Neutrophil (primary cell): Measurements from ENCODE around the gene ZNF619.

Experiments
- H3K27ac ChIP-seq: fragments of 200-600 bp; sonication (generic); 2 replicates; pipeline ENCODE4 v1.5.1; 2016; ENCODE audit warnings: mild to moderate bottlenecking, moderate library complexity
- H3K27me3 ChIP-seq: fragments of 200-600 bp; sonication (generic); 2 replicates; pipeline ENCODE4 v1.6.0; 2016; ENCODE audit warnings: mild to moderate bottlenecking
- H3K36me3 ChIP-seq: fragments of 200-600 bp; sonication (generic); 2 replicates; pipeline ENCODE4 v1.5.1; 2017
- H3K4me1 ChIP-seq, 2 experiments: fragments of 200-600 bp in 1 of 2; sonication (generic) in 1 of 2; 1 replicate in 1 of 2; 2 replicates in 1 of 2; pipeline versions ENCODE4 v1.5.1 to v1.6.1; 2013 to 2016; ENCODE audit warnings: low read depth in 1 of 2, low read length in 1 of 2, mild to moderate bottlenecking in 1 of 2, moderate library complexity in 1 of 2; ENCODE audit not compliant: control insufficient read depth in 1 of 2, insufficient read depth in 1 of 2
- H3K4me3 ChIP-seq, 2 experiments: fragments of 200-600 bp in 1 of 2; sonication (generic) in 1 of 2; 1 replicate in 1 of 2; 2 replicates in 1 of 2; pipeline ENCODE4 v1.5.1; 2013 to 2016; ENCODE audit warnings: low read depth in 1 of 2, low read length in 1 of 2, mild to moderate bottlenecking in 1 of 2, moderate library complexity in 1 of 2
- H3K9me3 ChIP-seq: fragments of 200-600 bp; sonication (generic); 2 replicates; pipeline ENCODE4 v1.5.1; 2016
- CTCF ChIP-seq: fragments of 200-600 bp; sonication (generic); IDR thresholded peaks from 2 replicates; pipeline ENCODE4 v1.5.1; 2016; ENCODE audit warnings: antibody characterized with exemption

The ZNF619 gene

DNA sequence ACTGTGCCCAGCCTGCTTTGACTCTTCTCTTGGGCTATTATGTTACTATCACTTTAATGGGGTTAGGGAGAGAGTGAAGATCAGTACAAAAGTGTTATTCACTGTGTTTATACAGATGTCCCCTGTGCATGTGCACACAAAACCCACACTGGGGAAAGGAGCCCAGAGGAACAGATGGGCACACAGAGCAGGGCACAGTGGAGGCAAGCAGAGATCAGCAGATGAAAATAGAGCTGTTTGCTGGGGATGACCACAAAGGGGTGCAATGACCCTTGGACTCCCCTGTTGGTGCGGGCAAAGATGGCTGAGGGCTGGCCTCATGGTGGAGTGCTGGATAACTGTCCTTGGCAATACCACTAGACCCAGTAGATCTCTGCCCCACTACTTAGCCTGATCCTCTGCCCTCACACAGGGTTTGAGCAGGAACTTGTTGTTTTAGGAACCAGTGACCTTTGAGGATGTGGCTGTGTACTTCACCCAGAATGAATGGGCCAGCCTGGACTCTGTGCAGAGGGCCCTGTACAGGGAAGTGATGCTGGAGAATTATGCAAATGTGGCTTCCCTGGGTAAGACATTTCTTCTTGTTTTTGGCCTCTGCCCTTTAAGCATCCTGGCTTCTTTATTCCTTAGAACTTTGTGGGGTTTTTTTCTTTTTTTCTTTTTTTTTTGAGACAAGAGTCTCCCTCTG is 34.3 kb downstream of the ZNF619 start:
- H3K9me3 ChIP-seq = no peaks in the 10 kb centered on the region
- H3K27ac ChIP-seq = no peak overlapping the region
- no peak for TF ChIP-seq CTCF
- H3K4me1 ChIP-seq = peaks cover 3 to 4% of the 10 kb centered on the region in 2 experiments
- H3K36me3 ChIP-seq = peaks cover 8% of the 10 kb centered on the region
- no peak overlapping the region for H3K4me3 ChIP-seq
- no peaks in the 10 kb centered on the region for H3K27me3 ChIP-seq

DNA sequence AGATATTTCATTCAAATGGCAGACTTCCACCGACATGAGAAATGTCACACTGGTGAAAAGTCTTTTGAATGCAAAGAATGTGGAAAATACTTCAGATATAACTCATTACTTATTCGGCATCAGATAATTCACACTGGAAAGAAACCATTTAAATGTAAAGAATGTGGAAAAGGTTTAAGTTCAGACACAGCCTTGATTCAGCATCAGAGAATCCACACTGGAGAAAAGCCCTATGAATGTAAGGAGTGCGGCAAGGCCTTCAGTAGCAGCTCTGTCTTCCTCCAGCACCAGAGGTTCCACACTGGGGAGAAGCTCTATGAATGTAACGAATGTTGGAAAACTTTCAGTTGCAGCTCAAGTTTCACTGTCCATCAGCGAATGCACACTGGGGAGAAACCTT is 39.3 kb downstream of the ZNF619 start:
- no peaks in the 10 kb centered on the region for H3K9me3 ChIP-seq
- H3K36me3 ChIP-seq = peaks cover 12% of the 10 kb centered on the region
- H3K4me3 ChIP-seq = no peak overlapping the region
- no peak overlapping the region for H3K27ac ChIP-seq
- no peak for TF ChIP-seq CTCF
- H3K4me1 ChIP-seq = no peaks in the 10 kb centered on the region
- H3K27me3 ChIP-seq = no peaks in the 10 kb centered on the region

DNA sequence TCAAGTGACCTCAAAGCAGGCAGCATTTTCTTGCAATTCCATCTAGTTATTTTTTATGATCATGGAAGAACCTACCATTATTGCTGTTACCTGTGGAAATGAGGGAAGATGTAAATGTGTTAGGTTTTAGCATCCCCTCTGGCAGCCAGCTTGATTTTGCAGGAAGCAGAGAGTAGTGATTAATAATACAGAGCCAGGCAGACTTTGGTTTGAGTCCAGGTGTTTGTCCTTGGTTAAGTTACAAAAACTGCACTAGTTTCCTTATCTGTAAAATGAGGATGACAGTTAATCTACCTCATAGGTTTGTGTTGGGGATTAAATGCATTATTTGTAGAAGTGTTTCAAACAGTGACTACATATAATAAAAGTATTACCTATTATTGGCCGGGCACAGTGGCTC is 41.1 kb downstream of the ZNF619 start:
- H3K36me3 ChIP-seq = peaks cover 12% of the 10 kb centered on the region
- no peaks in the 10 kb centered on the region for H3K9me3 ChIP-seq
- H3K27me3 ChIP-seq = no peaks in the 10 kb centered on the region
- no peak overlapping the region for H3K4me3 ChIP-seq
- no peak for TF ChIP-seq CTCF
- H3K27ac ChIP-seq = no peak overlapping the region
- H3K4me1 ChIP-seq = no peaks in the 10 kb centered on the region

GRCh38 chr3:40518848-40519247 is 41.9 kb downstream of the ZNF619 start:
- H3K4me1 ChIP-seq = peaks cover 0 to 2% of the 10 kb centered on the region in 2 experiments
- H3K4me3 ChIP-seq = no peak overlapping the region
- H3K27me3 ChIP-seq = no peaks in the 10 kb centered on the region
- no peaks in the 10 kb centered on the region for H3K9me3 ChIP-seq
- H3K27ac ChIP-seq = no peak overlapping the region
- TF ChIP-seq CTCF = no peak
- peaks cover 12% of the 10 kb centered on the region for H3K36me3 ChIP-seq

- Histone ChIP-seq H3K27me3 (no peaks in the 10 kb centered on the region), H3K4me1 (peaks cover 14 to 16% of the 10 kb centered on the region in 2 experiments), H3K4me3 (no peak overlapping the region), H3K9me3 (no peaks in the 10 kb centered on the region), H3K27ac (no peak overlapping the region), H3K36me3 (peaks cover 4% of the 10 kb centered on the region)
- no peak for TF ChIP-seq CTCF
Observed at GRCh38 chr3:40521254-40521653, 44.3 kb downstream of the ZNF619 start.
